ENCODE measurements around the gene PATE3.

The PATE3 gene

GRCh38 chr11:125787827-125788226, at the start of gene PATE3:
Gene PATE3 (plus strand): TSS chr11:125788127. CDS start chr11:125788152, 25 bp downstream.
- DNase-seq (ENCODE audit: low read depth): no peak

- no peak for DNase-seq (ENCODE audit: low read depth)
These were observed 47.3 kb upstream of the PATE3 start for GRCh38 chr11:125740617-125741016.

- no peak for DNase-seq (ENCODE audit: low read depth)
These were observed 44.2 kb upstream of the PATE3 start for GRCh38 chr11:125743681-125744080.

GRCh38 chr11:125745979-125746378, 41.9 kb upstream of the PATE3 start, which contains the start of gene PATE1:
Gene PATE1 (plus strand): TSS chr11:125746279. CDS start chr11:125746305, 26 bp downstream.
- no peak for DNase-seq (ENCODE audit: low read depth)

- DNase-seq (ENCODE audit: low read depth): no peak
These were observed 37.3 kb upstream of the PATE3 start for GRCh38 chr11:125750629-125751028.

DNA sequence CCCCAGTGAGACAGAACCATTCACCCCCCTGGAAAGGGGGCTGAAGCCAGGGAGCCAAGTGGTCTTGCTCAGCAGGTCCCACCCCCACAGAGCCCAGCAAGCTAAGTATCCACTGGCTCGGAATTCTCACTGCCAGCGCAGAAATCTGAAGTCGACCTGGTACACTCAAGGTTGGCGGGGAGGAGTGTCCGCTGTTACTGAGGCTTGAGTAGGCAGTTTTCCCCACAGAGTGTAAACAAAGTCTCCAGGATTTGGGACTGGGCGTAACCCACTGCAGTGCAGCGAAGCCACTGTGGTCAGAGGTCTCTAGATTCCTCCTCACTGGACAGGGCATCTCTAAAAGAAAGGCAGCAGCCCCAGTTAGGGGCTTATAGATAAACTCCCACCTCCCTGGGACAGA, 31.9 kb upstream of the PATE3 start:
- DNase-seq (ENCODE audit: low read depth): no peak

GRCh38 chr11:125762445-125762844, 25.5 kb upstream of the PATE3 start:
- no peak for DNase-seq (ENCODE audit: low read depth)

- DNase-seq (ENCODE audit: low read depth): no peak
These were observed 24.4 kb upstream of the PATE3 start for GRCh38 chr11:125763483-125763882.

GRCh38 chr11:125766251-125766650, 21.7 kb upstream of the PATE3 start:
- DNase-seq (ENCODE audit: low read depth): no peak

- DNase-seq (ENCODE audit: low read depth): no peak
These were observed 19.4 kb upstream of the PATE3 start for GRCh38 chr11:125768336-125769046.

DNA sequence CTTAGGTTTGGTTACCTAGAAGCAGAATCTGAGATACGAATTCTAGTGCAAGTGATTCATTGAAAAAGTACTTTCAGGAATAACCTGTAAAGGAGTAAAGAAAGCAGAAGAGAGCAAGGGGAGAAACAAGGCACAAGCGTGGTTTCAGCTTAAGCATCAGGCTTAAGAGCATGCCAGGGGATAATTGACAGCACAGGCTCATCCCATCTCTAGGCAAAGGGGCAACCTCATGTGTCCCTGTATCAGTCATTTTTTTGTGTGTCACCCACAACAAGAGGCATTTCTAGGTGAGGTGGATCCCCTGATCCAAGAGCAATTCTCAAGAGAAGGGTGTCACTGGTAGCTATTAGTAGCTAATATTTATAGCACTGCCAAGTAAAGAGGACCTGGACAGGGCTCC, 17.3 kb upstream of the PATE3 start:
- DNase-seq (ENCODE audit: low read depth): no peak

DNA sequence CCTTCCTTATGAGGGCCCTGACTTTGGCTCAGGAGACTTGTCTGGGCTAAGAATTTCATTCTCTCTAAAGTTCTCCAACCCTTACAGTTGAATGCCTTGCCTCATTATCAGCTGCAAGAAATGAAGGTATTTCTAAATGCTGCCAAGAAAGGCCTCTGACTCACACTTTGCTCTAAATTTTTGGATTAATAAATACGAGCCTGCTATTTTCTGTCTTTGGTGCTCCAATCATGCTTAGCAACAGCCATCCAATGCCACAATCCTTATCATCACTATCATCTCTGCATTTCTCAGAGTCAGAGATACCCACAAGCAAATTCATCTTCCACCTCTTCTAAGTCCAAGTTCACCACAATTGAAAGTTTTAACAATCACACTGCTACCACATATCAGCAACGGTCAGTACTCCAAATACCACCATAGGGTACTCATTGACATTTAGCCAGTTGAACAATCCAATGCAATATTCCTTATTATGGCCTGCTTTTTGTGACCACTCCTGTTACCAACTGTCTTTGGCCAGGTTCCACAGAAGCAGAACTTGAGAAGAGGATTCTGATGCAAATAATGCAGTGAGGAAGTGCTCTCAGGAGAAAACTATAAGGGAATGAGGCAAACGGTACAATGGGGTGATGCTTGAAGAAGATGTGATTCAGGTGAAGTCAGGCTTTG, 15.0 kb upstream of the PATE3 start:
- DNase-seq (ENCODE audit: low read depth): no peak

DNA sequence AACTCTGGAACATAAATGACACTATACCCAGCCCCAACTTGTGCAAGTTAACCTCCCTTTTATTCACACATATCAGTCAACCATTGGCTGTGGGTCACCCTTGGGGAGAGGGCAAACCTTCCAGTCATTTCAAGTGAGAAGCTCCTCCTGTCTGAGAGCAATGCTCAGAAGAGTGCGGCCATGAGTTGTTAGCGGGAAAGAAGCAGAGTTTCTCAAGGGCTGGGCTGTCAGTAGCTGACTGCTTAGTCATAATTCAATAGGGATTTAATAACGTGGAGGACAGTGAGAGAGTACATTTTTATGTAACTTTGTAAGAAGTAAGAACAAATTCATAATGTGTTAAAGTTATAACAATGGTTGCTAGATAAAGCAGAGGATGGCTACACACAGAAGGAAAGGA, 14.4 kb upstream of the PATE3 start:
- DNase-seq (ENCODE audit: low read depth): no peak

DNA sequence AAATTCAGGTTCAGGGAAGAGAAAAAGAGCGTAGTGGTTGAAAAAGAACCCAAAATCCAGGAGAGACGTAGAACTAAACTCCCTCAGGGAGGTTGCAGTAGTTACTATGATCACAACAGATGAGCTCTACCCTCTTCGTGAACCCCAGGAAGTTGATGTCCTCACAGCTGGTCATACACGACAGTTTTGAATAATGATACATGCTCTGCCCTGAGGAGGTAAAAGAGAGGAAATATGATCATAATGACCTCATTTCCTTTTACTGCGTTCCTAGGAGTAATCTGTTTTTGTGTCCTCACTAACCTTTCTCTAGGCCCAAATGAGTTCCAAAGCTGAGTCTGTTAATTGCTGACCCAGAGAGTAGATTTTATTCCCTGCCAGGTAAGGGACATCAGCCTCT, 10.6 kb upstream of the PATE3 start:
- no peak for DNase-seq (ENCODE audit: low read depth)

GRCh38 chr11:125778728-125779127, 9.2 kb upstream of the PATE3 start, which contains the start of gene PATE2:
Gene PATE2 (minus strand): TSS chr11:125778828. CDS start chr11:125778773, 55 bp downstream.
- DNase-seq (ENCODE audit: low read depth): no peak

DNA sequence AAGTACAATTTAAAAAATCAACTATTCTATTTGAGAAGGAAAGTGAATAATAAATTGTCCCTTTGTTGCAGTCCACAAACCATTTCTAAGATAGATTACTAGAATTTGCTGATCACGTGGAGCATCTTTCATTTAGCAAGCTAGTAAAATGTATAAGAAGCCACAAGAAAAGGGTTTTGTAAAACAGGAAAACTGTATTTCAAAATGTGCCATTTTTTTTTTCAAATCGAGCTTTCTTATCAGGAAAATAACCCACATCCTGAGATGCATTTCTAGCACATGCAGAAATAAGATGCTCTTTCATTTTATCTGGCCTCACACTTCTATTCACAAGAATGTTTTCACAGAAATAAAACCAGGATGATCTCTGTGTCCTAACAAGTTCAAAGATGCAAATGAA, 3.2 kb upstream of the PATE3 start:
- no peak for DNase-seq (ENCODE audit: low read depth)

- no peak for DNase-seq (ENCODE audit: low read depth)
These were observed 2.9 kb downstream of the PATE3 start for GRCh38 chr11:125790825-125791224.

DNA sequence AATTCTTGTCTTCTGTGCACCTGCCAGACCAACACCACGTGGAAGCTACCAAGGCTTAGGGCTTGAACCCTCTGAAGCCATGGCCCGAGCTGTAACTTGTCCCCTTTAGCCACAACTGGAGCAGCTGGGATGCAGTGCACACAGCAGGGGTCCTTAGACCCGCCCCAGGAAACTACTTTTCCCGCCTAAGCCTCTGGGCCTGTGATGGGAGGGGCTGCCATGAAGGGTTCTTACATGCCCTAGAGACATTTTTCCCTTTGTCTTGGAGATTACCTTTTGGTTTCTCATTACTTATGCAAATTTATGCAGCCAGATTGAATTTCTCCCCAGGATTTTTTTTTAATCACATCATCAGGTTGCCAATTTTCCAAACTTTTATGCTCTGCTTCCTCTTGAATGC, 9.7 kb downstream of the PATE3 start:
- DNase-seq (ENCODE audit: low read depth): no peak

GRCh38 chr11:125799808-125800207, 11.9 kb downstream of the PATE3 start:
- no peak for DNase-seq (ENCODE audit: low read depth)

- no peak for DNase-seq (ENCODE audit: low read depth)
These were observed 14.5 kb downstream of the PATE3 start for GRCh38 chr11:125802387-125802786.

GRCh38 chr11:125807909-125808308, 20.0 kb downstream of the PATE3 start:
- DNase-seq (ENCODE audit: low read depth): no peak

DNA sequence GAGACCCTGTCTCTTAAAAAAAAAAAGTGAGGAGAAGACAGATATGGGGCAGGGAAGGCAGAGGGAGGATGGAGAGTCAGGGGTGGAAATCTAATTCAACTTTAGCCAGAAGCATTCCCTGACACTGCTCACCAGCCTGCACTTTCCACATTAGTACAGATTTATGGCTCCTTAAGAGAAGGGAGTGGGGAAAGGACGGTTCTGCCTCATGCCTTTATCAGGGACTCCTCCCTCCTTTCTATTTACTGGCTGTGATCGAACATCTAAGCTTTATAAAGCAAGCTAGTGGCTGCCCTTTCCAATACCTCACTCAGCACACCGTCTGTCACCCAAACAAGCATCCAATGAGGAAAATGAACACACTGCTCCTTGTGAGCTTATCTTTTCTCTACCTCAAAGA, 45.1 kb downstream of the PATE3 start, which contains the start of gene PATE4:
Gene PATE4, plus strand, starts transcription at position 301 of the 400 bp plus-strand sequence. Its CDS starts 44 bp downstream, at position 345.
- DNase-seq (ENCODE audit: low read depth): no peak

DNA sequence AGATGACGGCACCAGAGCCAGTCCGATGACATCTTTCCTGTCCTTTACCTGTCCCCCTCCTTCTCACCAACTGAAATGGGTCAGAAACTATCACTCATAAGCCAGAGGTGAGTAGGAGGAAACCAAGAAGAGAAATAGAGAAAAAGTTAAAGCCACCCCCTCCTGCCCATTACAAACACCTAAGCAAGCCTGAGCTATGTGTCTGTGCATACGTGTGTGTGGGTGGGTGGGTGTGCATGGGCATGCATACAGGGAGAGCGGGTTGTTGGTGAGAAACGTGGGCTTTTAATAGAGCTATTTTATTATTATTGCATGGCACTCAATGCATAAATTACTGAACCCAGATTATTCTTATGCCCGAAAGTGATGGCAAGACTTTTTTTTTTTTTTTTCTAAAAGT, 47.8 kb downstream of the PATE3 start:
- no peak for DNase-seq (ENCODE audit: low read depth)

All from T-helper 22 cell (primary cell).